ENCODE measurements around the gene ARHGAP29.

The ARHGAP29 gene

DNA sequence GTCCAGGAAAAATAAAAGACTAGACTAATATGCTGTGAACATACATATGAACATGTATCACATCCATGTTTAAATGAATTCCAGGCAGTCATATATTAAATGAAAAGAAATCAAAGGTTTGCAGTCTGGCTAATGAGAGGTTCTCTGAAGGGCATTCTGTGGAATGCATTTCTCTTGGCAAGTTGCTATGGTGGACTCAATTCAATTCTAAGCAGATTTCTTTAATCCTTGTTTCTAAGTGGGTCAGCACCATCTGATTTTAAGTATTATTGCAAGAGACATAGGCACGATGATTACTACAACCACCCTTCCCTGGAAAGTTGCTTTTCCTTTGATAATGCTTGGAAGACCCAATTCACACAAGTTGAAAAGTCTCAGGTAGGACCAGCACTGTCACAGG lies 92.5 kb downstream of the ARHGAP29 start:
- H3K9me3 Mint-ChIP-seq = no peaks in the 10 kb centered on the region
- no peak overlapping the region for H3K27ac Mint-ChIP-seq
- no peaks in the 10 kb centered on the region for H3K36me3 Mint-ChIP-seq (ENCODE audit: low read depth)
- DNase-seq = no peak
- no peak overlapping the region for H3K4me3 Mint-ChIP-seq
- peaks cover 14% of the 10 kb centered on the region for H3K4me1 Mint-ChIP-seq
- TF ChIP-seq, protein P1, sequence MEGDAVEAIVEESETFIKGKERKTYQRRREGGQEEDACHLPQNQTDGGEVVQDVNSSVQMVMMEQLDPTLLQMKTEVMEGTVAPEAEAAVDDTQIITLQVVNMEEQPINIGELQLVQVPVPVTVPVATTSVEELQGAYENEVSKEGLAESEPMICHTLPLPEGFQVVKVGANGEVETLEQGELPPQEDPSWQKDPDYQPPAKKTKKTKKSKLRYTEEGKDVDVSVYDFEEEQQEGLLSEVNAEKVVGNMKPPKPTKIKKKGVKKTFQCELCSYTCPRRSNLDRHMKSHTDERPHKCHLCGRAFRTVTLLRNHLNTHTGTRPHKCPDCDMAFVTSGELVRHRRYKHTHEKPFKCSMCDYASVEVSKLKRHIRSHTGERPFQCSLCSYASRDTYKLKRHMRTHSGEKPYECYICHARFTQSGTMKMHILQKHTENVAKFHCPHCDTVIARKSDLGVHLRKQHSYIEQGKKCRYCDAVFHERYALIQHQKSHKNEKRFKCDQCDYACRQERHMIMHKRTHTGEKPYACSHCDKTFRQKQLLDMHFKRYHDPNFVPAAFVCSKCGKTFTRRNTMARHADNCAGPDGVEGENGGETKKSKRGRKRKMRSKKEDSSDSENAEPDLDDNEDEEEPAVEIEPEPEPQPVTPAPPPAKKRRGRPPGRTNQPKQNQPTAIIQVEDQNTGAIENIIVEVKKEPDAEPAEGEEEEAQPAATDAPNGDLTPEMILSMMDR (IDR thresholded peaks at IDR 0.05) = no peak
- H3K27me3 Mint-ChIP-seq (ENCODE audit: low read depth, poor library complexity) = no peaks in the 10 kb centered on the region

DNA sequence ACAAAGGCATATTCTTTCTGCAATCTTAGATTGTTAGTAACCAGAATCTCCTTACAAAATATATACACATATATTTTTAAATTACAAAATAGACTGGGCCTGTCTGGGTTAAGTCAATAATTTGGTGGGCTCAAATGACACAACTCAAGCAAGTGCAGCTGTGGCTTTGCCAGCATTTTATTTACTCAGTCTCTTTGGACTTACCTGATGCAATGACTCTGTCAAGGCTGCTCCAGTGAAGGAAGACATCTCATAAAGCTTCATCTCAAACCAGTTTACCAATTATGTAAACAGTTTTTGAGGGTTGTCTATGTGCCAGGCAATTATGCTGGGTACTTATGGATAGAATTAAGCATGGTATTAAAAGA lies 93.6 kb downstream of the ARHGAP29 start:
- H3K27ac Mint-ChIP-seq = no peak overlapping the region
- H3K36me3 Mint-ChIP-seq (ENCODE audit: low read depth) = no peaks in the 10 kb centered on the region
- no peak for DNase-seq
- H3K4me3 Mint-ChIP-seq = no peak overlapping the region
- peaks cover 14% of the 10 kb centered on the region for H3K4me1 Mint-ChIP-seq
- TF ChIP-seq, protein P1 (IDR thresholded peaks at IDR 0.05) = no peak
- peaks cover 2% of the 10 kb centered on the region for H3K27me3 Mint-ChIP-seq (ENCODE audit: low read depth, poor library complexity)
- H3K9me3 Mint-ChIP-seq = peaks cover 5% of the 10 kb centered on the region

DNA sequence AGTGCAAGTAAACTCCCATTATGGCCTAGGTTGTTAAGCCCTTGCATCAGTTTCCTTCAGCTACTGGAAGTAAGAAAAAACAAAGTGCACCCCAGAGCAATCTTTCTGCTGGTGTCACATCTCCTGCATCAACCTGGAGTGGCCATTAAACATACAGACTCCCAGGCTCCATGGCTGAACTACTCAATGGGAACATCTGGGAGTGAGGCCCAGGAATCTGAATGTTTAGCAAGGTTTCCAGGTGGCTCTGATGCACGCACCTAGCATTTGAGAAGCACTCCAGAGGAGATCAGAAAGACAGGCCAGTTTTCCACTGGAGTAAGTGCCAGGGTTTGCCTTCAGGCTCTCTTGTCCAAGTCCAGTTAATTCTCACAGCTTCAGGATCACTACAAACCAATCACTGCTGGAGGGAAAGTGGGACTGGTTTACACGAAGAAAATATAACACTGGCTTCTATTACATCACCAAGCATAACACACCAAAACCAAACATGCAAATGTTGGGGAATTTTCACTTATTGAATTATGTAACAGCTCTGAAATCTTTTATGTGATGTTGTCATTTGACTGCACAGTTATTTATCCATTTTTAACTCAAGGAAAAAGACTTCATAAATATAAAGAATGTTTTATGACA lies 94.1 kb downstream of the ARHGAP29 start:
- Mint-ChIP-seq H3K27ac (peak overlapping the region; percentile 70), H3K4me1 (peaks cover 14% of the 10 kb centered on the region), H3K36me3 (ENCODE audit: low read depth) (no peaks in the 10 kb centered on the region), H3K27me3 (ENCODE audit: low read depth, poor library complexity) (peaks cover 2% of the 10 kb centered on the region), H3K4me3 (no peak overlapping the region), H3K9me3 (peaks cover 9% of the 10 kb centered on the region)
- TF ChIP-seq, protein P1 (IDR thresholded peaks at IDR 0.05) = no peak
- no peak for DNase-seq

GRCh38 chr1:94142583-94142982 lies 94.8 kb downstream of the ARHGAP29 start:
- DNase-seq = no peak
- TF ChIP-seq, protein P1 (IDR thresholded peaks at IDR 0.05) = no peak
- H3K9me3 Mint-ChIP-seq = peaks cover 13% of the 10 kb centered on the region
- H3K4me3 Mint-ChIP-seq = no peak overlapping the region
- H3K4me1 Mint-ChIP-seq = peaks cover 14% of the 10 kb centered on the region
- no peaks in the 10 kb centered on the region for H3K36me3 Mint-ChIP-seq (ENCODE audit: low read depth)
- H3K27ac Mint-ChIP-seq = peak overlapping the region; percentile 67
- peaks cover 2% of the 10 kb centered on the region for H3K27me3 Mint-ChIP-seq (ENCODE audit: low read depth, poor library complexity)

- no peak overlapping the region for H3K27ac Mint-ChIP-seq
- TF ChIP-seq, protein P1 (IDR thresholded peaks at IDR 0.05) = no peak
- H3K27me3 Mint-ChIP-seq (ENCODE audit: low read depth, poor library complexity) = peaks cover 2% of the 10 kb centered on the region
- peaks cover 17% of the 10 kb centered on the region for H3K9me3 Mint-ChIP-seq
- H3K36me3 Mint-ChIP-seq (ENCODE audit: low read depth) = no peaks in the 10 kb centered on the region
- H3K4me1 Mint-ChIP-seq = peaks cover 14% of the 10 kb centered on the region
- no peak overlapping the region for H3K4me3 Mint-ChIP-seq
- DNase-seq = no peak
These were observed 95.4 kb downstream of the ARHGAP29 start for GRCh38 chr1:94142022-94142421.

DNA sequence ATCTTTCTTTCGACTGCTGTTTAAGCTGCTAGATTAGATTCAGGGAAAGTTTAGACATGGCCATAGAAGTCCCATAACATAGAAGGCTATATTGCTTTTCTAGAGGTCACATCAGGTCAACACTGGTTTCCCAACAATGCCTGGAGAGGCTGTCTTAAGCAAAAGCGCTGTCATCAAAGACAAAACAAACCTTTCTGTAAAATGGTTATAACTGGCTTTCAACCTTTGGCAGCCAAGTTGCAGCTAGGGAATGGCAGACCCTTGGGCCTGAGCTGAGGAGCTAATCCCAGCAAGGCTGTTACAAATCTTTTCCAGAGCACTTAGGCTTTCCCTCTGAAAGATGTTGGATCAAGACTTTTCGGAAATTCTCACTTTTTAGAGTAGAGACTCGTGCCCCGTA lies 105.3 kb downstream of the ARHGAP29 start:
- H3K27me3 Mint-ChIP-seq (ENCODE audit: low read depth, poor library complexity) = no peaks in the 10 kb centered on the region
- DNase-seq = no peak
- H3K9me3 Mint-ChIP-seq = peaks cover 40% of the 10 kb centered on the region
- TF ChIP-seq, protein P1 (IDR thresholded peaks at IDR 0.05) = no peak
- H3K4me3 Mint-ChIP-seq = no peak overlapping the region
- peaks cover 6% of the 10 kb centered on the region for H3K4me1 Mint-ChIP-seq
- H3K36me3 Mint-ChIP-seq (ENCODE audit: low read depth) = peaks cover 7% of the 10 kb centered on the region
- no peak overlapping the region for H3K27ac Mint-ChIP-seq
